BLaER1 (cell line): ENCODE results near the gene KCNH3.
A peak's percentile ranks its signal among the peaks of the same experiment; 100 is the strongest.

Experiments used
- H3K27ac ChIP-seq: shearing (Covaris generic); formaldehyde crosslinking; 2 replicates; pipeline ENCODE4 v1.8.1; 2022
- H3K27me3 ChIP-seq: shearing (Covaris generic); formaldehyde crosslinking; 2 replicates; pipeline ENCODE4 v1.8.1; 2022
- H3K36me3 ChIP-seq: shearing (Covaris generic); formaldehyde crosslinking; 2 replicates; pipeline ENCODE4 v1.8.1; 2022
- H3K4me1 ChIP-seq: shearing (Covaris generic); formaldehyde crosslinking; 2 replicates; pipeline ENCODE4 v1.8.1; 2022
- H3K4me2 ChIP-seq: shearing (Covaris generic); formaldehyde crosslinking; 2 replicates; pipeline ENCODE4 v1.8.1; 2022
- H3K4me3 ChIP-seq: shearing (Covaris generic); formaldehyde crosslinking; 2 replicates; pipeline ENCODE4 v1.8.1; 2022
- H3K9ac ChIP-seq: shearing (Covaris generic); formaldehyde crosslinking; 2 replicates; pipeline ENCODE4 v1.8.1; 2022
- H3K9me3 ChIP-seq: shearing (Covaris generic); formaldehyde crosslinking; 2 replicates; pipeline ENCODE4 v1.8.1; 2022
- H4K20me1 ChIP-seq: shearing (Covaris generic); formaldehyde crosslinking; 2 replicates; pipeline ENCODE4 v1.8.1; 2022
- Cebpa-rat ChIP-seq: shearing (Covaris generic); IDR thresholded peaks from 2 replicates; pipeline ENCODE4 v1.8.1; 2022

KCNH3 gene

GRCh38 chr12:49566361-49566760 is 27.5 kb downstream of the KCNH3 start:
- Histone ChIP-seq H3K27ac (no peak overlapping the region), H3K36me3 (peaks cover 55% of the 10 kb centered on the region), H4K20me1 (peaks cover 22% of the 10 kb centered on the region; the same call in 1 of the 2 replicates), H3K9me3 (no peaks in the 10 kb centered on the region), H3K9ac (no peak overlapping the region), H3K4me2 (peak overlapping the region; percentile 99), H3K4me3 (0 out of 2 replicates have a peak overlapping the region, but pooled peaks have one; percentile 87), H3K4me1 (peaks cover 82% of the 10 kb centered on the region), H3K27me3 (no peaks in the 10 kb centered on the region)
- no peak for TF ChIP-seq Cebpa-rat

- Histone ChIP-seq H3K9me3 (no peaks in the 10 kb centered on the region), H3K27ac (peak overlapping the region; percentile 95), H3K4me1 (peaks cover 76% of the 10 kb centered on the region), H3K4me2 (peak overlapping the region; percentile 99), H3K27me3 (no peaks in the 10 kb centered on the region), H3K4me3 (peak overlapping the region; percentile 87), H4K20me1 (peaks cover 28% of the 10 kb centered on the region; the same call in 1 of the 2 replicates), H3K9ac (peak overlapping the region; percentile 90), H3K36me3 (peaks cover 51% of the 10 kb centered on the region)
- no peak for TF ChIP-seq Cebpa-rat
Measured at GRCh38 chr12:49567302-49567610, 28.4 kb downstream of the KCNH3 start.

- Histone ChIP-seq H3K27me3 (no peaks in the 10 kb centered on the region), H4K20me1 (peaks cover 33% of the 10 kb centered on the region; the same call in 1 of the 2 replicates), H3K9ac (peak within 1 kb of the TSS; percentile 90), H3K9me3 (no peaks in the 10 kb centered on the region), H3K4me1 (peaks cover 70% of the 10 kb centered on the region), H3K4me2 (peak within 1 kb of the TSS; percentile 99), H3K27ac (peak within 1 kb of the TSS; percentile 95), H3K36me3 (peaks cover 51% of the 10 kb centered on the region), H3K4me3 (peak within 1 kb of the TSS; percentile 87)
- TF ChIP-seq Cebpa-rat: no peak
Measured at GRCh38 chr12:49567611-49568441, 29.0 kb downstream of the KCNH3 start, which contains the start of gene MCRS1. TSS of gene MCRS1 (minus strand) at chr12:49568142. CDS start at chr12:49566731, 1,411 bp downstream.

- no peak for TF ChIP-seq Cebpa-rat
- no peaks in the 10 kb centered on the region for H3K27me3 ChIP-seq
- peaks cover 37% of the 10 kb centered on the region; the same call in 1 of the 2 replicates for H4K20me1 ChIP-seq
- peak overlapping the region; percentile 87 for H3K4me3 ChIP-seq
- H3K4me2 ChIP-seq: peak overlapping the region; percentile 99
- H3K9ac ChIP-seq: peak overlapping the region; percentile 90
- H3K9me3 ChIP-seq: no peaks in the 10 kb centered on the region
- H3K27ac ChIP-seq: peak overlapping the region; percentile 95
- peaks cover 62% of the 10 kb centered on the region for H3K4me1 ChIP-seq
- H3K36me3 ChIP-seq: peaks cover 51% of the 10 kb centered on the region
Measured at GRCh38 chr12:49568442-49569162, 29.8 kb downstream of the KCNH3 start.

GRCh38 chr12:49577589-49578315 is 38.9 kb downstream of the KCNH3 start:
- Histone ChIP-seq H3K27ac (no peak overlapping the region), H3K4me2 (no peak overlapping the region), H3K27me3 (no peaks in the 10 kb centered on the region), H3K36me3 (peaks cover 46% of the 10 kb centered on the region), H4K20me1 (peaks cover 56% of the 10 kb centered on the region), H3K9ac (no peak overlapping the region), H3K4me3 (no peak overlapping the region), H3K4me1 (peaks cover 22% of the 10 kb centered on the region), H3K9me3 (no peaks in the 10 kb centered on the region)
- TF ChIP-seq Cebpa-rat: no peak

GRCh38 chr12:49578471-49579112 is 39.8 kb downstream of the KCNH3 start:
- Histone ChIP-seq H3K36me3 (peaks cover 41% of the 10 kb centered on the region), H3K27ac (no peak overlapping the region), H3K9me3 (no peaks in the 10 kb centered on the region), H3K4me1 (peaks cover 26% of the 10 kb centered on the region), H3K4me2 (no peak overlapping the region), H3K27me3 (no peaks in the 10 kb centered on the region), H3K9ac (no peak overlapping the region), H3K4me3 (no peak overlapping the region), H4K20me1 (peaks cover 52% of the 10 kb centered on the region)
- no peak for TF ChIP-seq Cebpa-rat

GRCh38 chr12:49580572-49581535 is 42.0 kb downstream of the KCNH3 start:
- peaks cover 52% of the 10 kb centered on the region for H4K20me1 ChIP-seq
- H3K27ac ChIP-seq: no peak overlapping the region
- 0 out of 2 replicates have a peak overlapping the region, but pooled peaks have one; percentile 30 for H3K9ac ChIP-seq
- H3K4me3 ChIP-seq: no peak overlapping the region
- H3K4me2 ChIP-seq: peak overlapping the region; percentile 43
- TF ChIP-seq Cebpa-rat: no peak
- no peaks in the 10 kb centered on the region for H3K27me3 ChIP-seq
- peaks cover 47% of the 10 kb centered on the region for H3K4me1 ChIP-seq
- peaks cover 32% of the 10 kb centered on the region for H3K36me3 ChIP-seq
- no peaks in the 10 kb centered on the region for H3K9me3 ChIP-seq

- Histone ChIP-seq H3K4me3 (no peak overlapping the region), H4K20me1 (peaks cover 45% of the 10 kb centered on the region), H3K36me3 (peaks cover 32% of the 10 kb centered on the region), H3K4me1 (peaks cover 47% of the 10 kb centered on the region), H3K9ac (no peak overlapping the region), H3K9me3 (no peaks in the 10 kb centered on the region), H3K27ac (no peak overlapping the region), H3K4me2 (peak overlapping the region; percentile 43), H3K27me3 (no peaks in the 10 kb centered on the region)
- no peak for TF ChIP-seq Cebpa-rat
Measured at GRCh38 chr12:49582201-49582600, 43.4 kb downstream of the KCNH3 start.
